GM21528 (cell line): ENCODE data around the gene HERC4.

ENCODE experiments used
- ATAC-seq: cut with Tn5 transposase; IDR thresholded peaks from one replicate; pipeline ENCODE4 v1.9.1; 2021; ENCODE audit warnings: mild to moderate bottlenecking, moderate library complexity; ENCODE audit not compliant: unreplicated experiment, low FRiP score

The HERC4 gene, protein sequence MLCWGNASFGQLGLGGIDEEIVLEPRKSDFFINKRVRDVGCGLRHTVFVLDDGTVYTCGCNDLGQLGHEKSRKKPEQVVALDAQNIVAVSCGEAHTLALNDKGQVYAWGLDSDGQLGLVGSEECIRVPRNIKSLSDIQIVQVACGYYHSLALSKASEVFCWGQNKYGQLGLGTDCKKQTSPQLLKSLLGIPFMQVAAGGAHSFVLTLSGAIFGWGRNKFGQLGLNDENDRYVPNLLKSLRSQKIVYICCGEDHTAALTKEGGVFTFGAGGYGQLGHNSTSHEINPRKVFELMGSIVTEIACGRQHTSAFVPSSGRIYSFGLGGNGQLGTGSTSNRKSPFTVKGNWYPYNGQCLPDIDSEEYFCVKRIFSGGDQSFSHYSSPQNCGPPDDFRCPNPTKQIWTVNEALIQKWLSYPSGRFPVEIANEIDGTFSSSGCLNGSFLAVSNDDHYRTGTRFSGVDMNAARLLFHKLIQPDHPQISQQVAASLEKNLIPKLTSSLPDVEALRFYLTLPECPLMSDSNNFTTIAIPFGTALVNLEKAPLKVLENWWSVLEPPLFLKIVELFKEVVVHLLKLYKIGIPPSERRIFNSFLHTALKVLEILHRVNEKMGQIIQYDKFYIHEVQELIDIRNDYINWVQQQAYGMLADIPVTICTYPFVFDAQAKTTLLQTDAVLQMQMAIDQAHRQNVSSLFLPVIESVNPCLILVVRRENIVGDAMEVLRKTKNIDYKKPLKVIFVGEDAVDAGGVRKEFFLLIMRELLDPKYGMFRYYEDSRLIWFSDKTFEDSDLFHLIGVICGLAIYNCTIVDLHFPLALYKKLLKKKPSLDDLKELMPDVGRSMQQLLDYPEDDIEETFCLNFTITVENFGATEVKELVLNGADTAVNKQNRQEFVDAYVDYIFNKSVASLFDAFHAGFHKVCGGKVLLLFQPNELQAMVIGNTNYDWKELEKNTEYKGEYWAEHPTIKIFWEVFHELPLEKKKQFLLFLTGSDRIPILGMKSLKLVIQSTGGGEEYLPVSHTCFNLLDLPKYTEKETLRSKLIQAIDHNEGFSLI

DNA sequence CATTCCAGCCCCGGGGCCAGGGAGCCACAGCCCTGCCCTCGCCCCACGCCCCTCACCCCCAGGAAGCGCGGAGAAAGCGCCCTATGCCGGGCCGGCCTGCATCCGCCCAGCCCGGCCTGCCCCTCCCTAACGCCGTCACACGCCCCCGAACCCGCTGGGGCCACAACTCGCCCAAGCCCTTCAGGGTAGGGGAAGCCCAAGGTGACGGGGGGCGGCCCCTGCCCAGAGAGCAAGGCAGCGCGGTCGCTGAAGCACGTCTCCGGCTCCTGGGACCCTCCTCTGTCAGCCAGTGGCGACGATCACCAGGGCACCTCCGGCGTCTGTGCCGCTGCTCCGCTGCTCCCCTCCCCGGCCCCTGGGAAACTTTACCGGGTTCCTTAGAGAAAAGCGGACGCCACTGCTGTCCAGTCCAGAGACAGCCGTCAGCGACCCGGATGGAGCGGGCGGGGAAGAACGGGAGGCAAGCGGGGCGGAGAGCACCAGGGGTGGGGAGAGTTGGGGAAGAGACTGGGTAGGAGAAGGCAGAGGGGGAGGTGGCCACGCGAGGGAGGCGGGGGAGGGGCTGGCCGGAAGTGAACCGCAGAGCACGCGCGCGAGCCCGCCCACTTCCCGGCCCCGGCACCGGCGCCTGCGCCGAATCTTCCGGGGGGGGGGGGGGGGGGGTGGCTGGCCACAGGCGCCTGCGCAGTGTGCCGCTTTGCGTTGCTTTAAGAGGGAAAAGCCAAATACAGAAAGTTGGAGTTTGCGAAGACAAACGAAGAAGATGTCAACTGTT, at the start of gene HERC4:
Gene HERC4 (minus strand): TSS at position 509 of the 775 bp plus-strand sequence. CDS start 2,175 bp downstream, outside the sequence.
- ATAC-seq: peak; percentile 89

DNA sequence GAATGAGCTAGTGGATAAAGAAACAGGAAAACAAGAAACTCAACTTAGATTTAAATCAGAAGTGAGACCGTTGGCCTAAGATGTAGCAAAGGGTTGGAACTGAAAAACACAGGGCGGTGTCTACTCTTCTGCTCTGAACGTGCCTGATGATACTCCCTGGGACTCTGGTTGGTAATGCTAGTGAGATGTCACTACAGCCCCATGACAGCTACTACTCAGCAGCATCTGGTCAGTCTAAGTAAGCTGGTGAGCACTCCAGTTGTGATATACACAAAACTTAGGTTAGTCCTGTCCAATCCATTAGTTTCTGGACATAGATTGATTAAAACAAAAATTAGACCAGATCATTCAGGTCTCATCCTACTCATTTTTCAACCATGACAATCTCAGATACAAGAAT, 49.6 kb upstream of the HERC4 start:
- ATAC-seq: no peak

DNA sequence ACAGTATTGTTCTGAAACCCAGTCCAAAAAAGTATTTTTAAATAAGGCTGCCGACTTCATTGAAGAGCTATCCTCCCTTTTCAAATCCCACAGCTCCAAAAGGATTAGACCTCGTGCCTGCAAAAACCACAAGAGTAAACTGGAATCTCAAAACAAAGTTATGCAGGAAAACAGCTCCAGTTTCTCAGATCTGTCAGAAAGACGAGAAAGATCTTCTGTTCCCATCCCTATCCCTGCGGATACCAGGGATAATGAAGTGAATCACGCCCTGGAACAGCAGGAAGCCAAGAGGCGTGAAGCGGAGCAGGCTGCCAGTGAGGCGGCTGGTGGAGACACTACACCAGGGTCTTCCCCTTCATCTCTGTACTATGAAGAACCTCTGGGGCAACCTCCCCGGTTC, 46.8 kb upstream of the HERC4 start:
- ATAC-seq: no peak

DNA sequence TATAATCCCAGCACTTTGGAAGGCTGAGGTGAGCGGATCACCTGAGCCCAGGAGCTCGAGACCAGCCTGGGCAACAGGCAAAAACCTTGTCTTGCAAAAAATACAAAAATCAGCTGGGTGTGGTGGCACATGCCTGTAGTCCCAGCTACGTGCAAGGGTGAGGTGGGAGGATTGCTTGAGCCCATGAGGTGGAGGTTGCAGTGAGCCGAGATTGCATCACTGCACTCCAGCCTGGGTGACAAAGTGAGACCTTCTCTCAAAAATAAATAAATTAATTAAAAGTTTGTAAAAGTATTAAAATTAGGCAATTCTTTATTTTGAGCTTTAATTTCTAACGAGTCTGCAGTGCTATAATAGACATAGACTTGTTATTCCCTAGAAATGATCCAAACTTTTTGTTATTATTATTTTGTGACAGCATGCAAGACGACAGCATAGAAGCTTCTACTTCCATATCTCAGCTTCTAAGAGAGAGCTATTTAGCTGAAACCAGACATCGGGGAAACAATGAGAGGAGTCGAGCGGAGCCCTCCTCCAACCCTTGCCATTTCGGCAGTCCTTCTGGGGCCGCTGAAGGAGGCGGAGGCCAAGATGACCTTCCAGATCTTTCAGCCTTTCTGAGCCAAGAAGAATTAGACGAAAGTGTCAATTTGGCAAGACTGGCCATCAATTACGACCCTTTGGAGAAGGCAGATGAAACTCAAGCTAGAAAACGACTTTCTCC, 46.1 kb upstream of the HERC4 start:
- no peak for ATAC-seq

DNA sequence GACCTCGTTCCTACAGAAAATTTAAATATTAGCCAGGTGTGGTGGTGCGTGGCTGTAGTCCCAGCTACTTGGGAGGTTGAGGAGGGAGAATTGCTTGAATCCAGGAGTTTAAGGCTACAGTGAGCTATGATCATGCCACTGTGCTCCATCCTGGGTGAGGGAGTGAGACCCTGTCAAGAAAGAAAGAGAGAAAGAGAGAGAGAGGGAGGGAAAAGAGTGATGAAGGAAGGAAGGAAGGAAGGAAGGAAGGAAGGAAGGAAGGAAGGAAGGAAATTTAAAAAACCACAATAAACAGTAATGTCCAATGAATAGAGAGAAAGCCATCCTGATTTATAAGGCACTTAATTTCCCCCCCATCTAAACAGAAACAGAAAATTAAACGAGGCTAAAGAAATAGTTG, 43.6 kb upstream of the HERC4 start:
- ATAC-seq: no peak

DNA sequence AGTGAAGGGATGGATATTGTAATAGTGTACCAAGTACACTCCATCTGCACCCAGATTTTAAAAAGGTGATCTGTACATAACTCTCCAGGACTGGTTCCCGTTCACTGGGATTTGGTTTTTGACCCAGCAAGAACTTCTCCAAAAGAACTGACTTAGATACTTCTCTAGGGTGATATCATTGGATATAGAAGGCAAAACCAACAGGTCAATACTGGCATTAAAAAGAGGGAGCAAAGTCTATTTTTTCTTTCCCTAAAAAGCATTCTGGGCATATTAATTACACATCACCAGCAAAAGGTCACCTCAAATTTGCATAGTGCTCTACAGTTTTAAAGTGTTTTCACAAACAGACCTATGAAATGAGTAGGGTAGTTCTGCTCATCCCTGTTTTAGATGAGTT, 37.8 kb upstream of the HERC4 start:
- ATAC-seq: no peak

DNA sequence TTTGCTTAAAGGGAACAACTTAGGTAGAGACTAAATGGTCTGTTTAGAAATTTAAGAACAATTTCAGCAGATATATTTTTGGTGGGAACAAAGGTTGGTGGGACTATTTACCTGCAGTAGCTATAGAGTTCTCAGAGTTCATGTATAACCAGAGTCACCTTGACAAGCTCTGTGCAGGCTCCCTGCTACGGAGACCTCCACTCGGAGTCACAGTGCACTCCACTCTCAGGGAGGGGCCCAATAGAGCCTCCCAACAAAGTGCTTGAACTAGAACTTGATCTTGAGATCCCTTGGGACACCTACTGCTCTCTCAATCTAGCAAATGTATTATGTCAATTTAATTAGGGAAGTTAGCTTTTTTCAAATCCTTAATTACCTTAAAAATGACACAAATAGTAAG, 36.5 kb upstream of the HERC4 start:
- ATAC-seq: no peak

DNA sequence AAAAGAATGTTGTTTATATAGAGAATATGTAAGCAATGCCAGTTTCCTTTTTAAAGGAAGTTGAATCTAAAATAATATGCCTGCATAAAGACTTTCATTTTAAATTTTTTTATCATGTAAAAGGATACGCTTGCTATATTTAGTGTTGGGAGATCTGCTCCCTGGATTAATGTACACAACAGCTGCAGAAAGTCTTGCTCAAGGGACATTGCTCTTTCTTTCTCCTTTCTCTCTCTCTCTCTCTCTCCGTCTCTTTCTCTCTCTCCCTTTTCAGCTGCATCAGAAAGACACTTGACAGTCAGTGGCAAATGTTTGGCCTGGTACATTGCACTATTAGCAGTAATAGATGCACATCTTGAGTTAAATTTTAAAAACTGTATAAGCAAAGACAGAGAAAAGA, 34.9 kb upstream of the HERC4 start:
- ATAC-seq: no peak

DNA sequence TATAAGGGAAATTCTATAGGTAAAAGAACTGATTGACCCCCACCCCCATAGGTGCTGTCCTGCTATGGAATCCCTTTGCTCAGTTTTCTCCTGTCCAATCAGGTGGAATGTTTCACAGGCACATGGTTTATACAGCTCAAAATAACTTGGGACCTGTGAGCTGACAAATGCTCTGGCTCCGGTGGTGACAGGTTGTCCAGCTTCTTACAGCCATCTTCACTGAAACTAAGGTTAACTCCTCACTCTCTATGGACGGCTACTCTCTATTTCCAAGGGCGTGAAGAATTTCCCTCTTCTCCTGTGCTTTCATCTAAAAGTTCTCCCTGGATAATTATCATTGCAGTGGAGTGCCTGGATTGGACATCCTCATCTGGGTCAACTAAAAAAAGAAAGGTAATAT, 34.2 kb upstream of the HERC4 start, which contains the start of gene MYPN:
Gene MYPN (plus strand): TSS at position 158 of the 400 bp plus-strand sequence. CDS start 11,951 bp downstream, outside the sequence.
- ATAC-seq: no peak

DNA sequence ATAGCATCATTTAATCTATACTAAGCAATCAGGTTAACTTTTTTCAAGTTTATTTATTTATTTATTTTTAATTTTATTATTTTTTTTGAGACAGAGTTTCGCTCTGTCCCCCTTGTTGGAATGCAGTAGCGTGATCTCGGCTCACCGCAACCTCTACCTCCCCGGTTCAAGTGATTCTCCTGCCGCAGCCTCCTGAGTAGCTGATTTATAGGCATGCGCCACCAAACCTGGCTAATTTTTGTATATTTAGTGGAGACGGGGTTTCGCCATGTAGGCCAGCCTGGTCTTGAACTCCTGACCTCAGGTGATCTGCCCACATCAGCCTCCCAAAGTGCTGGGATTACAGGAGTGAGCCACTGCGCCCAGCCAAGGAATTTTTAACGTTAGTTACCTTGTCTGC, 33.6 kb upstream of the HERC4 start:
- ATAC-seq: no peak

DNA sequence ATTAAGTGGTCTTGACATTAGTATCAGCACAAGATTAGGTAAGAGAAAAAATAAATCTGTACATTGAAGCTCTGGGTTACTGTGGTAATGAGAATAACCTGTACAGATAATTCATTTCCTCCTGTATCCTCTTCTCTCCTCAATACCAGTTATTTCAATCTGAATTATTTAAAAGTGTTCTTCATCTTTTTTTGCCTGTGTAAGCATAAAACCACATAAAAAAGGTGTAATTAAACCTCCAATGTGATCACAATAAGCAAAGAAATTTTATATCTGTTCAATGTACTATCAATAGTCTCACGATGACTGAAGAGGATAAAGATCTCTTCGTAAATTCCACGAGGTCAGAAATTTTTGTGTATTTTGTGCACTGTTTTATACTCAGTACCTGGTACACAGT, 33.0 kb upstream of the HERC4 start:
- no peak for ATAC-seq

DNA sequence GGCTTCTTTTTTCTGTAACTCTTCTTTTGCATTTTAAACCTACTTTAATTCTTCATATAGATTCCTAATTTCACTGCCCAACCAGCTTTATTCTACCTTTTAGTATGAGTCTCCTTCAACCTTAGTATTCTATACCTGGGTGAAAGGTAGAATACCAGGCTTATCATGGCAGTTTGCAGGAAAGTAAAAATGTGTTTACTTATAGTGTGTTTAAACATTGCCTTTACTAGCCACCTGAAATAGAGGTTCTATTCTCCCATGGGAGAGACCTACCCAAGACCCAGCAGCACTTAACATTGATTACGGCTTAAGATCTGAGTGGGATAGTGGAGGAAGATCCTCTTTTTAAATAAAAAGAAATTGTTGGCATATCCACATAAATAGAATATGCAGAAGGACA, 32.6 kb upstream of the HERC4 start:
- no peak for ATAC-seq

DNA sequence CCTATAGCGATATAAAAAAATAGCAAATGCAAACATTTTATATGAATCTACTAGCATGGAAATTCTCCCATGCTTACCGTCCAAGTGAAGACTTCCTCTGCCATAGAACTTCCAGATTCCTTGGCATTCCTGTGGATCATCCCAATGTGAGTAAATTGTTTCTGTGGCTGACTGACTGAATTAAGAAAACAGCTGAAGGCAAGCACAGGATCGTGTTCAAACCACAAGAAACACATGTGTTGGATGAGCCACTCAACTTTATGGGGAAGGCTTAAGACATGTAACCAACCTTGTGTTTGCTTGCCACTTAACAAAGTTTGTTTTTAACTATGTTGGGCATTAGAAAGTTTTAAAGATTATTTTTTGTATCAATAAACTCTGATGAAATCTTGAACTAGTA, 31.6 kb upstream of the HERC4 start:
- ATAC-seq: no peak

DNA sequence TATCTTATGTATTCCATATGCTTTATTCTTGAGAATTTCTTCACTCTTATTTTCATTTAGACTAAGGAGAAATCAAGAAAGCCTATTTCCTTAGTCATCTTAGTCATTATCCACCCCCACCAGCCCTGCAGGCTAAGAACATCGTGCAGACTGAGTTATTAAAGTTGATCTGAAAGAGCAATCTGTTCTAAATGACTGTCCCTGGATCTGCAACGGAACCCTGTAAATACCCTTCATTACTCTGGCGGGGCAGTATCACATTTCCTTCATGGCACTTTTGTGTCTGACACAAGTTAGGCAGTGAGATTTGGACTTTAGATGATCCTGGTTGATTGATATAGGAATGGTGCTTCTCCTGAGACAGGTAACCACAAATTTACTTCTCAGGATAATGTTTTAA, 30.7 kb upstream of the HERC4 start:
- ATAC-seq: no peak

DNA sequence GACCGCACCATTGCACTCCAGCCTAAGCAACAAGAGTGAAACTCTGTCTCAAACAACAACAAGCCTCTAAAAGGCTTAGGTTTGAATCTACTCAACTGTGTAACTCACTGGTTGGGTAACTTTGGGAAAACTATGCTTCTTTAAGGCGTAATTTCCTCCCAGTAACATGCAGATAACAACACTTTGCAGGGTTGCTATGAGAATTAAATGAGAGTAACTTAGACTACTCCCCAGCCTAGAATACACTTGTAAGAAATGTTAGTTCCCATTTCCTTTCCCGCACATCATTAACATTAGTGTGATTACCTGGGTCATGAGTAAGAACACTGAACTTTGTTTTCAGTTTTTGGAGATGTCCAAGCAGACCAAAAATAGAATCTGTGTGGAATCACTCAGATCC, 28.8 kb upstream of the HERC4 start:
- ATAC-seq: no peak

DNA sequence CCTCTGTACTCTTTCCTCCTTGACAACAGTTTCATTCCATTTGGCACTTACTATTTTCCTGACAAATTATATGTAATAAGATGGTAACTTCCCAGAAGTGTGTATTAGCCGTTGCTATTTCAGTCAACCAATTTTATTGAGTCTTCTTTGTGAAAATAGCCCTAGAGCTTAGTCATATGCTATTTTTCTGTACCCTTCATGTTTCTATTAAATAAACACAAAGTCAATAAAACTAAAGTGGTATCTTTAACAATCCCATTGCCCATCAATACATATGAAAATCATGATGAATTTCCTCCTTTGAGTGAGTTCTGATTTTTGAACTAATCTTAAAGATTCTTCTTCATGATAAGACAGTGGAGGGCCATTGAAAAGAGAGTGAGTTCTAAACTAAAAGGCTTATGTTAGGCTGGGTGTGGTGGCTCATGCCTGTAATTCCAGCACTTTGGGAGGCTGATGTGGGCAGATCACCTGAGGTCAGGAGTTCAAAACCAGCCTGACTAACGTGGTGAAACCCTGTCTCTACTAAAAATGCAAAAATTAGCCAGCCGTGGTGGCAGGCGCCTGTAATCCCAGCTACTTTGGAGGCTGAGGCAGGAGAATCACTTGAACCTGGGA, 28.3 kb upstream of the HERC4 start:
- no peak for ATAC-seq

DNA sequence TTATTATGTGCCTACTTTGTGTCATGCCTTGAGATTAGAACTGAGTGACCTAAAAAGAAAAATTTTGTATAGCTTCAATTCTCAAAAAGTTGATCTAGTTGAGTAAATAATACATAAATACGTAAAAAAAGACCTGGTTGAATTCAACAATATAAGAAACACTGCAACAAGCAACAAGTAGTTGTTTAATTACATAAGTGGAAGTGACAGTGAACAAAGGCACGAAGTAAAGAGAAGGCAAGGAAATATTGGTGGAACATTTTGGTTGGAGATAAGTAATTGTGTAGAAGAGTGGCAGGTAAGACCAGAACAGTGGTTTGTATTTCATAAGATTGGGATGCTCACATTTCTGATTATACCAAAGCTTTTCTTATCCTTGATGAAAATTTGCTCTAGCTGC, 26.0 kb upstream of the HERC4 start:
- no peak for ATAC-seq

DNA sequence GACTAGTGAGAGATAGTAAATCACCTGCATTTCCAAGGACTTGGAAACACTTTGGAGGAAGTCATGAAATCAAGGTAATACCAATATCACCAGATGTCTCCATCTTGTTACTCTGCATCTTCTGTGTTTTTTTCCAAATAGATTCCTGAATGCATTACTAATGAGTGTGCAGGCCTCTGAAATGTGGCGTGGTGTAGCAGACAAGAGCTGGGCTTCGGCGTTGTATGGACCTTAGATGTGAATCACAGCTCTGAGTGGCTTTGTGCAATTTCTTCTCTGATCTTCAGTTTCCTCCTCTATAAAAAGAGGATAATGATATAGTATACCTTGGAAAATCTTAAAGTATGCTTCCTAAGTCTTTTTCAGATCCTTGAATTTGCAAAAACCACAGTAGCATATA, 24.7 kb upstream of the HERC4 start:
- no peak for ATAC-seq

DNA sequence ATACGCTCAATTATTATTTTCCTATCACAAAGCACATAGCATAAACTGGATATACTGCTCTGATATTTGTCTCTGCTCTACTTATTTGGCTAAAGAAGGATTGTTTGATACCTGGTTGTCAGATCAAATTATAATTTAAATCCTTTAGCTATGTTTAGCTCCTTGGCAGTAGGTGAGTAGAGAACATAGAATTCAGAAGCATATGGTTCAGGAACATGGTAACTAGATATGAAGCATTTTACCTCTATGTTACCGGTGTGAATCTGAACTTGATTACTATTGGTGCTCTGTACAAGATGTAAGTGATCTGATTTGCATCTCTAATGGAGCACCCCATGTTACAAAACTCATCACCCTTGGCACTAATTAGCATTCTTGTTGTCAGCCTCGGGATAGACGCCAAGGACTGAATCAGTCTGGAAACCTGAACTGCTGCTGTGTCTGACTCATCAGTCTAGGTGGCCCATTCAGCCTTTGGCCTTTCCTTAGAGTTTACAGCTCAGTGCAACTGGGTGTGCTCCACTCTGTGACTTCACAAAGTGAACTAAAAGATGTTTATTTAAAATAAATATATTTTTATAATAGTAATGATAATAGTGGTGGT, 21.9 kb upstream of the HERC4 start:
- ATAC-seq: no peak
